AG04450 (cell line): ENCODE results near the gene UVRAG. TPM values are rescaled to one million over a fixed set of nuclear protein-coding genes. Genes with fewer than 3 reads are reported as not detected.

Source experiments
- CTCF ChIA-PET: fragments of 300-600, 350-600 bp; formaldehyde crosslinking; extraction: SDS; loops from one replicate; lab custom pipeline; 2022; ENCODE audit warnings: antibody characterized with exemption, inconsistent platforms; lab: Charles Lee
- POLR2A ChIA-PET: fragments of 350-600 bp; formaldehyde crosslinking; extraction: SDS; loops from one replicate; lab custom pipeline; 2021; ENCODE audit warnings: antibody characterized with exemption, inconsistent platforms; lab: Yijun Ruan, JAX
- DNase-seq: peaks from one replicate; pipeline ENCODE4 v3.0.0-alpha.2; 2011; ENCODE audit warnings: low read depth, low spot score
- H3K27ac ChIP-seq: one replicate; pipeline ENCODE4 v1.5.1; 2012; ENCODE audit warnings: low read depth, low read length, control low read depth
- H3K27me3 ChIP-seq: one replicate; pipeline ENCODE4 v1.6.0; 2012; ENCODE audit warnings: low read length; ENCODE audit not compliant: control insufficient read depth, insufficient read depth
- H3K4me3 ChIP-seq: 2 replicates; pipeline ENCODE4 v1.5.1; 2011; ENCODE audit warnings: mild to moderate bottlenecking, low read depth, low read length, control low read depth
- H3K9me3 ChIP-seq: 2 replicates; pipeline ENCODE4 v1.5.1; 2012; ENCODE audit warnings: low read length; ENCODE audit not compliant: control insufficient read depth, insufficient read depth
- CTCF ChIP-seq: IDR thresholded peaks from 2 replicates; pipeline ENCODE4 v1.5.1; 2011; ENCODE audit warnings: low read depth, low read length, control low read depth, inconsistent platforms
- polyA plus RNA-seq: library from polyadenylated mRNA; depleted of rRNA; stranded (reverse); fragments of >200 nt; gene quantifications from 2 replicates; pipeline ENCODE4 v1.2.3, GENCODE V29; 2011

The UVRAG gene
- polyA plus RNA-seq, 1 experiment: 11.6 TPM

GRCh38 chr11:76094740-76095139, 279.7 kb downstream of the UVRAG start:
- H3K27ac ChIP-seq: no peak overlapping the region
- DNase-seq: no peak
- H3K27me3 ChIP-seq: no peaks in the 10 kb centered on the region
- no peak for TF ChIP-seq CTCF
- no peaks in the 10 kb centered on the region for H3K9me3 ChIP-seq
- no peak overlapping the region for H3K4me3 ChIP-seq
- ChIA-PET CTCF (interaction anchor here (1.7 kb wide), 1 partner anchor 57 kb away, joined by 4 read pairs; no protein-coding TSS in a partner anchor), POLR2A (no interaction called here)

- H3K27me3 ChIP-seq: no peaks in the 10 kb centered on the region
- ChIA-PET POLR2A (interaction anchor here (0.7 kb wide), 1 partner anchor 317 kb away, joined by 8 read pairs; no protein-coding TSS in a partner anchor), CTCF (interaction anchor here (1.7 kb wide), 1 partner anchor 56 kb away, joined by 4 read pairs; no protein-coding TSS in a partner anchor)
- DNase-seq: no peak
- no peaks in the 10 kb centered on the region for H3K9me3 ChIP-seq
- no peak overlapping the region for H3K4me3 ChIP-seq
- H3K27ac ChIP-seq: no peak overlapping the region
- no peak for TF ChIP-seq CTCF
These were observed 280.9 kb downstream of the UVRAG start for GRCh38 chr11:76095891-76096290.

GRCh38 chr11:76096552-76096951, 281.5 kb downstream of the UVRAG start:
- Histone ChIP-seq H3K9me3 (no peaks in the 10 kb centered on the region), H3K4me3 (no peak overlapping the region), H3K27me3 (no peaks in the 10 kb centered on the region), H3K27ac (no peak overlapping the region)
- CTCF ChIA-PET: no interaction called here
- no peak for DNase-seq
- no peak for TF ChIP-seq CTCF
- POLR2A ChIA-PET: no interaction called here

GRCh38 chr11:76102802-76103201, 287.8 kb downstream of the UVRAG start:
- POLR2A ChIA-PET: interaction anchor here (0.5 kb wide), 1 partner anchor 192 kb away, joined by 3 read pairs; no protein-coding TSS in a partner anchor
- Histone ChIP-seq H3K9me3 (no peaks in the 10 kb centered on the region), H3K27me3 (no peaks in the 10 kb centered on the region), H3K27ac (no peak overlapping the region), H3K4me3 (no peak overlapping the region)
- DNase-seq: no peak
- CTCF ChIA-PET: interaction anchor here (1.1 to 1.4 kb wide), 2 partner anchors 10 to 17 kb away, joined by 3 to 4 read pairs; no protein-coding TSS in a partner anchor
- no peak for TF ChIP-seq CTCF

GRCh38 chr11:76103460-76103859, 288.4 kb downstream of the UVRAG start:
- Histone ChIP-seq H3K27ac (no peak overlapping the region), H3K9me3 (no peaks in the 10 kb centered on the region), H3K4me3 (no peak overlapping the region), H3K27me3 (no peaks in the 10 kb centered on the region)
- ChIA-PET CTCF (interaction anchor here (0.7 to 1.1 kb wide), 4 partner anchors 11 to 1401 kb away, joined by 3 to 6 read pairs (median 3); no protein-coding TSS in a partner anchor), POLR2A (interaction anchor here (0.5 to 0.7 kb wide), 4 partner anchors 9 to 544 kb away, joined by 3 to 5 read pairs (median 4); no protein-coding TSS in a partner anchor)
- no peak for TF ChIP-seq CTCF
- DNase-seq: no peak
